ENCODE measurements around the gene INVS. TPM values are rescaled to one million over a fixed set of nuclear protein-coding genes. Genes with fewer than 3 reads are reported as not detected.

The INVS gene
- total and polyA plus RNA-seq, 2 experiments from 2014 or later: 4.1 to 8.7 TPM

GRCh38 chr9:100099722-100100042, 639 bp downstream of the INVS start:
- Histone ChIP-seq H3K4me2 (peak overlapping the region; percentile 70), H3K9me2 (ENCODE audit: insufficient read depth) (no peaks in the 10 kb centered on the region), H3K36me3 (ENCODE audit: insufficient read depth) (no peaks in the 10 kb centered on the region), H3K4me3 (peak overlapping the region; percentile 86), H3K27me3 (ENCODE audit: insufficient read depth) (no peaks in the 10 kb centered on the region), H3K4me1 (ENCODE audit: insufficient read depth) (peaks cover 19% of the 10 kb centered on the region; the same call in 1 of the 2 replicates), H3K27ac (ENCODE audit: low read depth) (peak overlapping the region; percentile 76), H3K79me2 (replicated peaks; ENCODE audit: insufficient read depth) (peaks cover 32% of the 10 kb centered on the region), H2AFZ (peak overlapping the region; percentile 95), H3F3A (replicated peaks; ENCODE audit: low read depth) (no peaks in the 10 kb centered on the region), H4K20me1 (replicated peaks; ENCODE audit: insufficient read depth) (peaks cover 12% of the 10 kb centered on the region; the same call in 1 of the 2 replicates)
- peak overlapping the region; percentile 82 for H3K27ac Mint-ChIP-seq
- H3K4me3 Mint-ChIP-seq: peak overlapping the region; percentile 98
- H3K4me1 Mint-ChIP-seq: peaks cover 17% of the 10 kb centered on the region
- no peaks in the 10 kb centered on the region for H3K9me3 Mint-ChIP-seq
- H3K27me3 Mint-ChIP-seq (ENCODE audit: insufficient read depth, low read depth, poor library complexity): peaks cover 12% of the 10 kb centered on the region
- no peak for TF ChIP-seq ETS1 (IDR thresholded peaks at IDR 0.05)
- TF ChIP-seq STAT1 (IDR thresholded peaks at IDR 0.05; ENCODE audit: unreplicated experiment): no peak
- TF ChIP-seq EZH2phosphoT487 (IDR thresholded peaks at IDR 0.05; ENCODE audit: unreplicated experiment): no peak
- no peak for TF ChIP-seq ZNF114 (CRISPR knock-in tag; IDR thresholded peaks at IDR 0.05)
- TF ChIP-seq CREB1 (CRISPR knock-in tag; IDR thresholded peaks at IDR 0.05; ENCODE audit: low read depth): no peak
- TF ChIP-seq ZNF462 (CRISPR knock-in tag; IDR thresholded peaks at IDR 0.05): no peak
- TF ChIP-seq POLR2AphosphoS5 (IDR thresholded peaks at IDR 0.05; ENCODE audit: low read depth): no peak
- TF ChIP-seq CTCF (conservative IDR thresholded peaks at IDR 0.05; ENCODE audit: low read depth in 2 of 2): no peak
- TF ChIP-seq ZNF331 (CRISPR knock-in tag; IDR thresholded peaks at IDR 0.05; ENCODE audit: low read depth): no peak
- TF ChIP-seq REST (IDR thresholded peaks at IDR 0.05; ENCODE audit: unreplicated experiment): no peak
- no peak for TF ChIP-seq EZH2 (IDR thresholded peaks at IDR 0.05; ENCODE audit: low read depth, unreplicated experiment)
- peak; percentile 8 for ATAC-seq
- peak; percentile 49 for DNase-seq (ENCODE audit: low spot score)
- no peaks in the 10 kb centered on the region for H3K36me3 Mint-ChIP-seq (ENCODE audit: low read depth)

All from GM23338 (cell line).